ENCODE measurements around the gene OTOGL. TPM values are rescaled to one million over a fixed set of nuclear protein-coding genes. Genes with fewer than 3 reads are reported as not detected.

Gene OTOGL
- total RNA-seq, 1 donor from 2014 or later = 0.09 TPM

GRCh38 chr12:80271780-80272179, 172.4 kb downstream of the OTOGL start:
- ATAC-seq = no peak
- intact Hi-C loops (cut with DNase I) = no loop called here
- H3K4me3 ChIP-seq = no peak overlapping the region
- DNase-seq = no peak
- H3K9me3 ChIP-seq = no peaks in the 10 kb centered on the region
- no peaks in the 10 kb centered on the region for H3K36me3 ChIP-seq
- H3K27ac ChIP-seq = no peak overlapping the region
- no peaks in the 10 kb centered on the region for H3K27me3 ChIP-seq
- H3K4me1 ChIP-seq = peaks cover 3% of the 10 kb centered on the region
- no peak for TF ChIP-seq CTCF (IDR thresholded peaks at IDR 0.05)

- intact Hi-C loops (cut with DNase I) = no loop called here
- ATAC-seq (no peak), DNase-seq (no peak)
- Histone ChIP-seq H3K27me3 (no peaks in the 10 kb centered on the region), H3K27ac (no peak overlapping the region), H3K4me3 (no peak overlapping the region), H3K36me3 (no peaks in the 10 kb centered on the region), H3K4me1 (peaks cover 3% of the 10 kb centered on the region), H3K9me3 (no peaks in the 10 kb centered on the region)
- no peak for TF ChIP-seq CTCF (IDR thresholded peaks at IDR 0.05)
Observed at GRCh38 chr12:80272387-80272915, 173.1 kb downstream of the OTOGL start.

- Histone ChIP-seq H3K27me3 (no peaks in the 10 kb centered on the region), H3K9me3 (no peaks in the 10 kb centered on the region), H3K4me1 (peaks cover 3% of the 10 kb centered on the region), H3K36me3 (no peaks in the 10 kb centered on the region), H3K4me3 (no peak overlapping the region), H3K27ac (no peak overlapping the region)
- no peak for ATAC-seq
- no peak for TF ChIP-seq CTCF (IDR thresholded peaks at IDR 0.05)
- no peak for DNase-seq
- intact Hi-C loops (cut with DNase I) = no loop called here
Observed at GRCh38 chr12:80273144-80273543, 173.8 kb downstream of the OTOGL start.

- Histone ChIP-seq H3K9me3 (no peaks in the 10 kb centered on the region), H3K4me1 (no peaks in the 10 kb centered on the region), H3K27me3 (no peaks in the 10 kb centered on the region), H3K36me3 (no peaks in the 10 kb centered on the region), H3K4me3 (no peak overlapping the region), H3K27ac (no peak overlapping the region)
- intact Hi-C loops (cut with DNase I) = no loop called here
- ATAC-seq = no peak
- TF ChIP-seq CTCF (IDR thresholded peaks at IDR 0.05) = no peak
- DNase-seq = no peak
Observed at GRCh38 chr12:80277732-80278131, 178.4 kb downstream of the OTOGL start.

- no peak for ATAC-seq
- Histone ChIP-seq H3K27ac (no peak overlapping the region), H3K9me3 (no peaks in the 10 kb centered on the region), H3K4me3 (no peak overlapping the region), H3K4me1 (no peaks in the 10 kb centered on the region), H3K36me3 (no peaks in the 10 kb centered on the region), H3K27me3 (no peaks in the 10 kb centered on the region)
- no peak for DNase-seq
- intact Hi-C loops (cut with DNase I) = no loop called here
- no peak for TF ChIP-seq CTCF (IDR thresholded peaks at IDR 0.05)
Observed at GRCh38 chr12:80282226-80282625, 182.9 kb downstream of the OTOGL start.

- no peak for TF ChIP-seq CTCF (IDR thresholded peaks at IDR 0.05)
- H3K27me3 ChIP-seq = no peaks in the 10 kb centered on the region
- intact Hi-C loops (cut with DNase I) = no loop called here
- no peaks in the 10 kb centered on the region for H3K9me3 ChIP-seq
- H3K4me1 ChIP-seq = no peaks in the 10 kb centered on the region
- no peak overlapping the region for H3K27ac ChIP-seq
- no peaks in the 10 kb centered on the region for H3K36me3 ChIP-seq
- ATAC-seq (no peak), DNase-seq (no peak)
- H3K4me3 ChIP-seq = no peak overlapping the region
Observed at GRCh38 chr12:80282761-80283160, 183.4 kb downstream of the OTOGL start.
